Lower lobe of right lung (tissue), 2 donors: Measurements from ENCODE around the gene MSI1. TPM values are rescaled to one million over a fixed set of nuclear protein-coding genes. Genes with fewer than 3 reads are reported as not detected.

Experiments used
- ATAC-seq, 2 donors: fragments of 200-7000 bp; cut with Tn5 transposase; one replicate each; pipeline ENCODE4 v1.9.1; 2020 to 2022; ENCODE audit warnings: mild to moderate bottlenecking in 2 of 2, moderate library complexity in 2 of 2
- DNase-seq: peaks from one replicate; pipeline ENCODE4 v3.0.0-alpha.2; 2020
- H3K27ac ChIP-seq: fragments of 200-600 bp; one replicate; pipeline ENCODE4 v1.8.0; 2022
- H3K27me3 ChIP-seq: fragments of 200-600 bp; one replicate; pipeline ENCODE4 v1.8.0; 2022; ENCODE audit warnings: low read depth
- H3K36me3 ChIP-seq: fragments of 200-600 bp; one replicate; pipeline ENCODE4 v1.8.0; 2022; ENCODE audit warnings: mild to moderate bottlenecking
- H3K4me1 ChIP-seq: fragments of 200-600 bp; one replicate; pipeline ENCODE4 v1.8.0; 2022
- H3K4me3 ChIP-seq: fragments of 200-600 bp; one replicate; pipeline ENCODE4 v1.8.0; 2022; ENCODE audit warnings: mild to moderate bottlenecking
- H3K9me3 ChIP-seq: fragments of 200-600 bp; one replicate; pipeline ENCODE4 v1.8.0; 2022
- intact Hi-C: fragments of 100-400 bp; cut with DNase I; formaldehyde crosslinking; loops from one replicate; pipeline ENCODE4 v1.11.0; 2022
- total RNA-seq: library from RNA; stranded (reverse); fragmentation: NEBNext Ultra II Directional; extraction: Animal tissue kit (Norgen Biotek cat#: 25700); gene quantifications from one replicate; pipeline ENCODE4 v1.2.1, GENCODE V29; 2021
- TF ChIP-seq, protein P1 (sequence below): fragments of 200-600 bp; IDR thresholded peaks from one replicate; pipeline ENCODE4 v1.8.0; 2022; ENCODE audit warnings: antibody characterized with exemption, mild to moderate bottlenecking
- donor health status: DM: no; HTN: yes; CAD: no; lungs with severe emphysema.

The MSI1 gene
- total RNA-seq, 1 donor from 2014 or later, result 0.44 TPM

- peaks cover 45% of the 10 kb centered on the region for H3K27me3 ChIP-seq
- intact Hi-C loops, result no loop called here
- peaks cover 7% of the 10 kb centered on the region for H3K4me1 ChIP-seq
- TF ChIP-seq, protein P1, sequence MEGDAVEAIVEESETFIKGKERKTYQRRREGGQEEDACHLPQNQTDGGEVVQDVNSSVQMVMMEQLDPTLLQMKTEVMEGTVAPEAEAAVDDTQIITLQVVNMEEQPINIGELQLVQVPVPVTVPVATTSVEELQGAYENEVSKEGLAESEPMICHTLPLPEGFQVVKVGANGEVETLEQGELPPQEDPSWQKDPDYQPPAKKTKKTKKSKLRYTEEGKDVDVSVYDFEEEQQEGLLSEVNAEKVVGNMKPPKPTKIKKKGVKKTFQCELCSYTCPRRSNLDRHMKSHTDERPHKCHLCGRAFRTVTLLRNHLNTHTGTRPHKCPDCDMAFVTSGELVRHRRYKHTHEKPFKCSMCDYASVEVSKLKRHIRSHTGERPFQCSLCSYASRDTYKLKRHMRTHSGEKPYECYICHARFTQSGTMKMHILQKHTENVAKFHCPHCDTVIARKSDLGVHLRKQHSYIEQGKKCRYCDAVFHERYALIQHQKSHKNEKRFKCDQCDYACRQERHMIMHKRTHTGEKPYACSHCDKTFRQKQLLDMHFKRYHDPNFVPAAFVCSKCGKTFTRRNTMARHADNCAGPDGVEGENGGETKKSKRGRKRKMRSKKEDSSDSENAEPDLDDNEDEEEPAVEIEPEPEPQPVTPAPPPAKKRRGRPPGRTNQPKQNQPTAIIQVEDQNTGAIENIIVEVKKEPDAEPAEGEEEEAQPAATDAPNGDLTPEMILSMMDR, result no peak
- H3K9me3 ChIP-seq, result no peaks in the 10 kb centered on the region
- H3K4me3 ChIP-seq, result no peak overlapping the region
- H3K27ac ChIP-seq, result no peak overlapping the region
- DNase-seq (no peak), ATAC-seq (no peak)
- H3K36me3 ChIP-seq, result no peaks in the 10 kb centered on the region
Observed at GRCh38 chr12:120363274-120363855, 5.6 kb downstream of the MSI1 start.

DNA sequence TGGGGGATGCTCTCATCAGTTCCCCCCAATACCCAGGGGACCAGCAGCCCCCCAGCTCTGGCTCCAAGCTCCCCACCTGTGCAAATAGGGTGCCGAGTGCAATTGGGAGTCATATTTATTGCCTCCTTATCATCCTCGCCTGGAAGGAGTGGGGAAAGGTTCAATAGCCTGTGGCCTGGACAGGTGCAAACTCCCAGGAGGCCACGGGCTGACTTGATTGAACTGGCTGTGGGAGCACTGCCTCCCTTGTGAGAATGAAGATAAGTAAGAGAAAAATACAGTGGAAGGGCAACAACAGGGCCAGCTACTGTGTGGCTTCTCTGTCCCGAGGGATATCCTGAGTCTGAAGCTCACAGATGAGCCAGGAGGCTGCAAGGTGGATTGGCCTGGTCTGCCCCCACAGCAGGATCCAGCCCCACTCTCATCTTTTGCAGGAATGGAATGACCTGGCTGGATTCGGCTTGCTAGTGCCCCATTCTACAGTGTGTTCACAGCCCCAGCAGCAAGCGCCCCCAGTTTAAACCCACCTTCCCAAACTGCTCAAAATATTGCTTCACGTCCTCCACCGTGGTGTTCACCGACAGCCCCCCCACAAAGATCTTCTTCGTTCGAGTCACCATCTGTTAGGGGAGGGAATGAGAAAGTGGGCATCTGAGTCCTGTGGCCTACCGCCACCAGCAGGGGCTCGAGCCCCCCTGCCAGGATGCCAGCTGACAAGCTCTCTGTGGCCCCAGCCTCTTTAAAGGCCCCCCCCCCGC lies 6.3 kb downstream of the MSI1 start:
- no peak for DNase-seq
- ATAC-seq, result no peak
- peaks cover under 1% of the 10 kb centered on the region for H3K4me1 ChIP-seq
- no peaks in the 10 kb centered on the region for H3K9me3 ChIP-seq
- no peak overlapping the region for H3K4me3 ChIP-seq
- no peak overlapping the region for H3K27ac ChIP-seq
- intact Hi-C loops, result no loop called here
- H3K36me3 ChIP-seq, result no peaks in the 10 kb centered on the region
- peaks cover 39% of the 10 kb centered on the region for H3K27me3 ChIP-seq
- TF ChIP-seq, protein P1, result no peak

DNA sequence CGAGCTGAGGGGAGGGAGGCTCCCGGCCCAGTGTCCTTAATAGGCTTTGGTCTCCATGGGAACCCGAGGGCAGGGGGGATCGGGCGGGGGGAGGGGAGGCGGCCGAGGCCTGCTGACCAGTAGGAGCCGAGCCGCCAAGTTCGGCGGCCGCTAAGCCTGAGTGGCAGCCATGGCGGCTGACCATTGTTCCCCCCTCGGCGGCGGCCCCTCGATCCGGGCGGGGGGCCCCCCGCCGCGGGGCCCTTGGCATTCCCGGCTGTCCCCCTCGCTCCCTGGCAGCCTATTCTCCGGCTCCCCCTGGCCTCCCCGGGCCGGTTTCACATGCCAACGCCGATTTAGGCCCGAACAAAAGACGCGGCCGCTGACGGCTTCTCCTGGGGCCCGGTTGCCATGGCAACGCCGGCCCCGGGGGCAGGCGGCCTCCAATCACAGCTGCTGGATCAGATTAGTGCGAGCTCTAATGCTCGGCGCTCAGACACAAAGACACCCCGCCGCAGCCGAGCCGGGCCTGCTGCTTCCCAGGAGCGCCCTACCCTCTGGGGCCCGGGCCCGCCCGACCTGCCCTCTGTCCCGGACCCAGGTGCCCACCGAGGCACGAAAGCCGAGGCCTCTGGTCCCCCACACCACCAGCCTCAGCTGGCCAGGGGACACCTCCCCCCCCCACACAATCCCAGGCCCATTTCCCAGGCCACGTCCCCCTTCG lies 7.3 kb downstream of the MSI1 start:
- peaks cover 2% of the 10 kb centered on the region for H3K4me1 ChIP-seq
- DNase-seq, result no peak

GRCh38 chr12:120359128-120359527 lies 9.8 kb downstream of the MSI1 start:
- ATAC-seq, result no peak
- intact Hi-C loops, result no loop called here
- no peak for DNase-seq
- H3K9me3 ChIP-seq, result no peaks in the 10 kb centered on the region
- no peaks in the 10 kb centered on the region for H3K36me3 ChIP-seq
- peaks cover 5% of the 10 kb centered on the region for H3K4me1 ChIP-seq
- no peak overlapping the region for H3K4me3 ChIP-seq
- TF ChIP-seq, protein P1, result no peak
- H3K27me3 ChIP-seq, result peaks cover 26% of the 10 kb centered on the region
- H3K27ac ChIP-seq, result no peak overlapping the region

More for the DNA sequence above, 7.3 kb downstream of the MSI1 start:
- intact Hi-C loops, result no loop called here
- H3K9me3 ChIP-seq, result no peaks in the 10 kb centered on the region
- peak overlapping the region; percentile 25 for H3K4me3 ChIP-seq
- peak in 1 of 2 donors; percentile 23 for ATAC-seq
- no peaks in the 10 kb centered on the region for H3K36me3 ChIP-seq
- H3K27me3 ChIP-seq, result peaks cover 31% of the 10 kb centered on the region
- TF ChIP-seq, protein P1, result no peak
- no peak overlapping the region for H3K27ac ChIP-seq

GRCh38 chr12:120358412-120359100 lies 10.4 kb downstream of the MSI1 start:
- Histone ChIP-seq H3K36me3 (no peaks in the 10 kb centered on the region), H3K9me3 (no peaks in the 10 kb centered on the region), H3K4me1 (peaks cover 5% of the 10 kb centered on the region), H3K27ac (no peak overlapping the region), H3K27me3 (peaks cover 26% of the 10 kb centered on the region), H3K4me3 (no peak overlapping the region)
- no peak for DNase-seq
- TF ChIP-seq, protein P1, result no peak
- intact Hi-C loops, result no loop called here
- ATAC-seq, result no peak
